Lower leg skin (tissue), 4 donors: Measurements from ENCODE around the gene ACTN4. TPM values are rescaled to one million over a fixed set of nuclear protein-coding genes. Genes with fewer than 3 reads are reported as not detected.

Experiments
- DNase-seq, 2 donors: peaks; one replicate each; pipeline ENCODE4 v3.0.0-alpha.2; 2019; ENCODE audit warnings: low spot score in 2 of 2
- H3K4me3 ChIP-seq: fragments of 200-600 bp; sonication (generic); 2 replicates; pipeline ENCODE4 v1.5.1; 2017; ENCODE audit warnings: mild to moderate bottlenecking, low read depth; ENCODE audit not compliant: poor library complexity, severe bottlenecking
- POLR2A ChIP-seq, 2 donors: fragments of 450-650 bp; IDR thresholded peaks; one replicate each; pipeline ENCODE4 v1.6.1; 2016 to 2017; ENCODE audit warnings: antibody characterized with exemption in 2 of 2, mild to moderate bottlenecking in 1 of 2, moderate library complexity in 1 of 2
- WGBS, 2 donors: methylation state at CpG; one replicate each; pipeline ENCODE4 v1.1.5; 2018; 5-methylcytosine and 5-hydroxymethylcytosine counted together
- intact Hi-C: fragments of 100-400 bp; cut with DNase I; formaldehyde crosslinking; loops from one replicate; pipeline ENCODE4 v1.15.0; 2023; ENCODE audit warnings: low total_unique reads
- total RNA-seq, 4 donors: library from RNA; depleted of rRNA; stranded (reverse); fragments of >200 nt; gene quantifications; one replicate each; pipeline ENCODE4 v1.1.0, GENCODE V29; 2016
- TF ChIP-seq, protein P1 (sequence below), 3 donors: fragments of 450-650 bp; IDR thresholded peaks; one replicate each; pipeline ENCODE4 v1.5.1; 2016; ENCODE audit warnings: antibody characterized with exemption in 3 of 3, mild to moderate bottlenecking in 3 of 3, moderate library complexity in 2 of 3

The ACTN4 gene
- total RNA-seq, 4 donors from 2014 or later: 411 to 572 (median 469) TPM

DNA sequence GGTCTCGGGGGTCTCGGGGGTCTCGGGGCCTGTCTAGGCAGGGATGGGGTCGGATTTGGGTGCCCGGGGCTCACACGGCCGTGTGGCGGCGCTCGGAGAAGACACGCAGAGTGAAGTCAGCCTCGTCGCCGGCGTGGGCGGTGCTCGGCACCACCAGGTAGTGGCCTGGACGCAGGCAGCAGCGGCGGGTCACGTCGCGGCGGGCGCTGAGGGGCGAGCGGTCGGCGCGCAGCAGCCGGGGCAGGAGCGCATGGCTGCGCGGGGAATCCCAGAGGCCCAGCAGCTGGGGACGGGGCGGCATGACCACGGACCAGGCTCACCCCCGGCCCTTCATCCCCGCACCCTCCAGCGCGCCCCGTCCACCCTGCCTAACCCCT, 88.6 kb downstream of the ACTN4 start:
- intact Hi-C loops: no loop called here
- no peak for TF ChIP-seq POLR2A (IDR thresholded peaks at IDR 0.05)
- TF ChIP-seq, protein P1, sequence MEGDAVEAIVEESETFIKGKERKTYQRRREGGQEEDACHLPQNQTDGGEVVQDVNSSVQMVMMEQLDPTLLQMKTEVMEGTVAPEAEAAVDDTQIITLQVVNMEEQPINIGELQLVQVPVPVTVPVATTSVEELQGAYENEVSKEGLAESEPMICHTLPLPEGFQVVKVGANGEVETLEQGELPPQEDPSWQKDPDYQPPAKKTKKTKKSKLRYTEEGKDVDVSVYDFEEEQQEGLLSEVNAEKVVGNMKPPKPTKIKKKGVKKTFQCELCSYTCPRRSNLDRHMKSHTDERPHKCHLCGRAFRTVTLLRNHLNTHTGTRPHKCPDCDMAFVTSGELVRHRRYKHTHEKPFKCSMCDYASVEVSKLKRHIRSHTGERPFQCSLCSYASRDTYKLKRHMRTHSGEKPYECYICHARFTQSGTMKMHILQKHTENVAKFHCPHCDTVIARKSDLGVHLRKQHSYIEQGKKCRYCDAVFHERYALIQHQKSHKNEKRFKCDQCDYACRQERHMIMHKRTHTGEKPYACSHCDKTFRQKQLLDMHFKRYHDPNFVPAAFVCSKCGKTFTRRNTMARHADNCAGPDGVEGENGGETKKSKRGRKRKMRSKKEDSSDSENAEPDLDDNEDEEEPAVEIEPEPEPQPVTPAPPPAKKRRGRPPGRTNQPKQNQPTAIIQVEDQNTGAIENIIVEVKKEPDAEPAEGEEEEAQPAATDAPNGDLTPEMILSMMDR (IDR thresholded peaks at IDR 0.05): no peak
- peak in 1 of 2 donors; percentile 26 for DNase-seq
- no peak overlapping the region for H3K4me3 ChIP-seq
- 0 to 2% methylated on average over 15 to 31 of the region's 42 CpGs for WGBS, 2 donors

DNA sequence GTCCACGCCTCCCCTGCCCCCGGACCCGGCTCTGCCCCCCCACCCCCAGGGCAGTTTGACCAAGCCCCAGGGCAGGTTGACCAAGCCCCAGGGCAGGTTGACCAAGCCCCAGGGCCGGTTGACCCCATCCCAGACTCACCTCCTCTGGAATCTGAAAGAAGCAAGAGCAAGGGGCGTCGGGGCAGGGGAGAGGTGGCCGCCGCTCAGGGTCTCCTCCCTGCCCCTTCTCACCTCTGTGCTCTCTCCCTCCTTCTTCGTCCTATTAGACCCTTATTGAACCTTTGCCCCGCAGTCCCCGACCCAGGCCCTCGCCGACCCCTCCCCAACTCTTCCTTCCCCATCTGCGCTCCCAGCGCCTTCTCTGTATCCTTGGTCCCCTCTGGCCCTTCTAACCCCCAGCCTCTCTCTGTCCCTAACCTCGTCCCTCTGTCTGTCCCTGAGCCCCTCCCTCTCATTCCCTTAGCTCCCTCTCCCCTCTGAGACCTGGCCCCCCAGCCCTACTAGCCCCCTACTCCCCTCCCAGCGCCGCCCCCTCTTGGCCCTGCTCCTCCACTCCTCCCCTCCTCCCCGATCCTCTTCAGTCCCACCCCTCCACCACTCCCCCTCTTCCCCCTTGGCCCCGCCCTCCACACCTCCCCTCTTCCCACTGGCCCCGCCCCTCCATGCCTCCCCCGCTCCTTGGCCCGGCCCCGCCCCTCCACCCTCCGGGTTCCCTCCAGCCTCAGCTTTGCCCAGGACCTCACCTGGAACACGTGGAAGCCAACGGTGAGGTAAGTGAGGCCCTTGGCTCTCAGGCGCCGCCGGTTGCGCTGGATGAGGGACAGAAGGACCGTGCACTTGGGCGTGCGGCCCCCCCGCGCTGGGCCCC, 89.2 kb downstream of the ACTN4 start:
- intact Hi-C loops: no loop called here
- H3K4me3 ChIP-seq: no peak overlapping the region
- WGBS, 2 donors: 14 to 17% methylated on average over 19 to 25 of the region's 36 CpGs
- peak in 1 of 2 donors; percentile 45 for DNase-seq
- TF ChIP-seq, protein P1 (IDR thresholded peaks at IDR 0.05): no peak
- TF ChIP-seq POLR2A (IDR thresholded peaks at IDR 0.05): no peak

DNA sequence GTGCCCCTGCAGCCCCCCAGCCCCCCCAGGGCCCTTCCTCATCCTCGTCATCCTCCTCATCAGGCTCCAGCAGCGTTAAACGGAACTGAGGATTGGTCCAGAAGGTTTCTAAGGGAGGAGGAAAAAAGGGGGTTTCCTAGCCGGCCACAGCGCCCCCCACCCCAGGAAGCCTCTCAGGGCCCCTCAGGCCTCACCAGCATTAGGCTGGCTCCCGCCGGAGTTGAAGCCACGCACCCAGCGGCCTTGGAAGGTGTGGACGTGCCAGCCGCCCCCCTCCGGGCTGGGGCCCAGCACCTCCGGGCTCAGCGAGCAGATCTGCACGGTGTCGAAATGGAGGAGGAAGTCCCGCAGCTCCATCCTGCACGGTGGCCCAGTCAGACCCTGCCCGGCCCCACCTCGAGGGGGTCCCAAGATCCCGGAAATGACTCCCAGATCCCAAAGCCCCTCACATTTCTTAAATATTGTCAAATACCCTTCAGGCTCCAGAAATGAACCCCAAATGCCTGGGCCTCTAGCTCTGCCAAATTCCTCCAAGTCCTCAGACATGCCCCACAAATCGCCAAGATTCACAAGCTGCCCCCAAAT, 89.9 kb downstream of the ACTN4 start:
- no peak overlapping the region for H3K4me3 ChIP-seq
- intact Hi-C loops: no loop called here
- no peak for TF ChIP-seq POLR2A (IDR thresholded peaks at IDR 0.05)
- WGBS, 2 donors: 43 to 53% methylated on average over 18 to 22 of the region's 22 CpGs
- no peak for DNase-seq

DNA sequence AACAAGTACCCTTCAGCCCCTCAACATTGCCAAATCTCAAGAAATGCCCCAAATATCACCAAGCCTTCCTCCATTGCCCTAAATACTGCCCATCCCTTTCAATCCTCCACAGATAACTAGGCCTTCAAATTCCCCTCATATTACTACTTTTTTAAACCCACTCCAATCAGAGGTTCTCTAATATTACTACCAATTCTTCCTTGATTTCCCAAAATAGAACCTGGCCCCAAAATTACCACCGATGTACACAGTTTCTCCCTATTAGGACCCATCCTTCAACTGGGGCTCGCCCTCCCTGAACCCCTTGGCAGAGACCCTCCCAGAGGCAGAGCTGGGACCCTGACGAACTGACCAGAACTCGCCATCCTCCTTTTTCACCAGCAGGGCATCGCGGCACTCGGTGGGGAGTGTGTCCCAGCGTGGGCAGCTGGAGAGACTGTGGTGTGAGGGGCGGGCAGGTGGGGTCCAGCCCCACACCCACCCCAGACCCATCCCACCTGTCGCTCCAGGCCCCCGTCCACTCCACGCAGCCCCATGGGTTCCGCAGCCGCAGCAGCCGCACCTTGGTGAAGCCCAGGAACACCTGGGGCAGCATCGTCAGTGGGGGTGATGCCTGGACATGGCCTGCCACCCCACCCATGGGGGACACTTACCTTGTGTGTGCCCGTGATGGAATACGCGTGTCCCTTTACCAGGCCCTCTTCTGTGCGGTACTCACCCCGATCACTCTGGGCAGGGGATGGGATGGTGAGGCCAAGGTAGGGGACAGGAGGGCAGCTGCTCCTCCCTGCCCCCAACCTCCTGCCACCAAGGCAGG, 90.7 kb downstream of the ACTN4 start:
- WGBS, 2 donors: 94 to 95% methylated on average over 21 of the region's 21 CpGs
- intact Hi-C loops: no loop called here
- no peak overlapping the region for H3K4me3 ChIP-seq
- no peak for DNase-seq
- TF ChIP-seq, protein P1 (IDR thresholded peaks at IDR 0.05): no peak
- TF ChIP-seq POLR2A (IDR thresholded peaks at IDR 0.05): no peak

DNA sequence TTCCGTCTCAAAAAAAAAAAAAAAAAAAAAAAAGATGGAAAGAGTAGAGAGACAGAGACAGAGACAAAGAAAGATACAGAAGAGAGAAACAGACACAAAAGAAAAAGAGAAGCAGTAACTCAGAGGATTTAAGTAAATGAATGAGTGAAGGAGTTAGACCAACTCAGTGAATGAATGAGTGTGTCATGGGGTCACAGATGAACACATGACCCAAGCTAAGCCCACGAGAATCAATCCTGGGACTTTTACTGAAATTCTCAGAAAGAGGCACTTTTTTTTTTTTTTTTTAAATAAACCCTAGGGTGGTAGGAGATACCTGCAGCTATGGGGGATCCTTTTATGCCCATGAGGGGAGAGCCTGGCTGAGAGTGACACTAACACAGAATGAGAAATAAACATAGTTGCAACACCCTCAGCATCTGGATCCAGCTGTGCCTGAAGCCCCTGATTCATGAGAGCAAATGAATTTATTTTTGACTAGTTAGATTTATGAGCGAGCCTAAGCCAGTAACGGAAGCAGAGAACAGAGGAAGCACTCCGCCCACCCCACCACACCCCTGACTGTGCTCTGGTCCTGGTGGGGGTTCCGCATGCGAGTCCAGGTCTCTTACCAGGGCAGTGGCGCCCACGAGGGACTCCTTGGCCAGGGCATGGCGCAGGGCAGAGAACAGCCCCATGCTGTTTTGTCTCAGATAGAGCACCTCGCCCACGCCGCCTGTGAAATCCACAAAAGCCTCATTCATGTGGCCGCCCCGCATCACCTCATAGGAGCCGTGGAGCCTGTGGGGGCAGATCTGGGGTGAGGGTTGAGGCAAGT, 92.2 kb downstream of the ACTN4 start:
- DNase-seq: no peak
- H3K4me3 ChIP-seq: no peak overlapping the region
- TF ChIP-seq POLR2A (IDR thresholded peaks at IDR 0.05): no peak
- TF ChIP-seq, protein P1 (IDR thresholded peaks at IDR 0.05): no peak
- 54 to 67% methylated on average over 16 of the region's 16 CpGs for WGBS, 2 donors
- intact Hi-C loops: no loop called here
